NCI-H2107 treated with DMSO at 0.1 percent for 48 hours (cell line): ENCODE results near the gene PLEKHA1.

Experiments
- DNase-seq: peaks from one replicate; lab custom pipeline; 2025; ENCODE audit not compliant: unreplicated experiment; lab: John Stamatoyannopoulos, UW

PLEKHA1 gene

DNA sequence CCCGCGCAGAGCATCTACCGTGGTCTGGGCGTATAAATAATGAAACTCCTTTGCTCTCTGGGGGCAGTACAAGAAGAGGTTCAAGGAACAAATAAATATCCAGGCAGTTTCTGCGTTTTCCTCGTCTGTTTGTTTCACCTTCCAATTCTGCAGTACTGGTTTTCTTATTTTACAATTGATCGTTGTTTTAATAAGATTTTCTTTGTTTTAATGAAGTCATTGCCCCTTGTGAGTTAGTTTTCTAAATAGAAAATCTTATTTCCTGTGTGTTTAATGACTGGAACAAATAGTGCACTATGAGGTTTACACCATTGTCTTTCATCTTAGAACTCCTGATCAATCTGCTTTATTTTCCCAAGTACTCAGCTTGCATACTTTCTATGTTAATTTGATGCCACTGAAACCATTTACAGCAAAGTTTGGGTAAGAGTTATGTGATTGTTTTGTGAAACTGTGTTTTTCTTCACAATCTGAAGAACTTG, 1.2 kb downstream of the PLEKHA1 start:
- no peak for DNase-seq

GRCh38 chr10:122376364-122376961, 2.0 kb downstream of the PLEKHA1 start:
- DNase-seq = no peak

GRCh38 chr10:122379041-122379440, 4.5 kb downstream of the PLEKHA1 start:
- DNase-seq = no peak

DNA sequence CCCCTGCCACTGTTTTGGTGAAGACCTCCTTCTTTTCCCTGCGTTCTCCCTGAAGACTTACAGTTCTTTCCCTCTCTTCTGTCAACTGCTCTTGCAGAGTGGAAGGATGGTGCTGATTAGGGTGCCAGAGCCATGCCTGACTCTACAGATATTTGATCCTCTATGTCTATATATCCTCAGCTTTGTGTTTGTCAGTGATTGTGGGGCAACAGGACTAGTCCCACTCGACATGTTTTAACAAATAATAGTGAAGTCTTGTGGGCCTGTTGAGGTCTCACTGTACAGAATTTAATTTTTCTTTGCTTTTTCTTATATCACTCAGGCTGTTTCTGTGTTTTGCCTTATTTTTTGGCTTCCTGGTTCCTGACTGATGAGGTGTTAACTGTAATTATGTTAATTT, 5.0 kb downstream of the PLEKHA1 start:
- no peak for DNase-seq

DNA sequence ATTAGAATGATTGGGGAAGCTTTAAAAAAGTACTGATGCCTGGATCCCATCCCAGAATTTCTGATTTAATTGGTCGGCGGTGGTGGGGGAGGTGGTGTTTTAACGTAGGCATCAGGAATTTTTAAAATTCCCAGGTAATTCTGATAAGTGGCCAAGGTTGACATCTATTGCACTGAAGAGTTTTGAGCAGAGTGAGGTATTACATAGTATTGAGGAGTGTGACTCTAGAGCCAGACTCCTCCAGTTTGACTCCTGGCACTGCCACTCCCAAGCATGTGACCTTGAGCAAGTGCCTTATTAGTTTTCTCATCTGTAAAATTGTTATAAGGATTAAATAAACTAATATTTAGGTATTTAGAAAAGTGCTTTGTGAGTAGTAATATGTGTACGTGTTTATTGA, 6.2 kb downstream of the PLEKHA1 start:
- DNase-seq = no peak

DNA sequence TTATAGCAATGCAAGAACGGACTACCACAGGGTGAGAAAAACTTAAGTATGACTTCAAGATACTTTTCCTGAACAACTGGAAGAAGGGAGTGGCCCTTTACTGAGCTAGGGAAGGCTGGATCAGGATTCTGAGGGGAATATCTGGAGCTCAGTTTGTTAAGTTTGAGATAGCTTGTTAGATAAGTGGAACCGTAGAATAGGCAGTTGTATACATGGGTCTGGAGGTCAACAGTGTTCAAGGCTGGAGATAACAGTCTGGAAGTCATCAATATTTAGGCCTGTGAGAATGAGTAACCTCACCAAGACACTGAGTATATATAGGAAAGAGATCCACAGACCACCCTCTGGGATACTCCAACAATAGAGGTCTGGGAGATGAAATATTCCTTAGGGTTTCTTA, 7.2 kb downstream of the PLEKHA1 start:
- no peak for DNase-seq

GRCh38 chr10:122386514-122386913, 12.0 kb downstream of the PLEKHA1 start:
- DNase-seq = no peak

DNA sequence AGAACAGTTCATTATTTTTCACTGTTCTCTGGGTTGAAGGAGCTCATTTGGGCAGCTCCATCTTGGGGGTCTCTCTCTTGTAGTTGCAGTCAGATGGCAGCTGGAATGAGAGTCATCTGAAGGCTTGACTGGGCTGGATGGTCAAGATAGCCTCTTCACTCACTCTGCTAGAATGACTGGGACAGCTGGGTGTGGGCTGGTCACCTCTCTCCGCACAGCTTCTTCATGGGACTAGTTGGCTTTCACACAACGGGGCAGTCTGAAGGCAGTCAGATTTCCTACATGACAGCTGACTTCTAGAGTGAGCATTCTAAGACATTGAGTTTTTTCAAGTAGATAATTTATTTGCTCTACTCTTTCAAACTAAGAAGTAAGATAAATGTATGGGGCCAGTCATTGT, 13.1 kb downstream of the PLEKHA1 start:
- DNase-seq = no peak

- DNase-seq = no peak
These were observed 13.9 kb downstream of the PLEKHA1 start for GRCh38 chr10:122388287-122388997.

- no peak for DNase-seq
These were observed 15.8 kb downstream of the PLEKHA1 start for GRCh38 chr10:122390271-122390670.

DNA sequence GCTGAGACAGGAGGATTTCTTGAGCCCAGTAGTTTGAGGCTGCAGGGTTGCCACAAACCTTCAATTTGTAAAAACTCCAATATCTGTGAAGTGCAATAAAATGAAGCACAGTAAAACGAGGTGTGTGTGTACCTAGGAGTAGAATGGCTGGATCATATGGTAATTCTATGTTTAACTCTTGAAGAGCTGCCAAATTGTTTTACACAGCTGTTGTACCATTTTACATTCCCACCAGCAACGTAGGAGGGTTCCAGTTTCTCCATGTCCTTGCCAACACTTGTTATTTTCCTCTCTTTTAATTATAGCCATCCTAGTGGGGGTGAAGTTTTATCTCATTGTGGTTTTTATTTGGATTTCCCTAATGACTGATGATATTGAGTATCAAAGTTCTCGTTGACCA, 16.2 kb downstream of the PLEKHA1 start:
- no peak for DNase-seq

DNA sequence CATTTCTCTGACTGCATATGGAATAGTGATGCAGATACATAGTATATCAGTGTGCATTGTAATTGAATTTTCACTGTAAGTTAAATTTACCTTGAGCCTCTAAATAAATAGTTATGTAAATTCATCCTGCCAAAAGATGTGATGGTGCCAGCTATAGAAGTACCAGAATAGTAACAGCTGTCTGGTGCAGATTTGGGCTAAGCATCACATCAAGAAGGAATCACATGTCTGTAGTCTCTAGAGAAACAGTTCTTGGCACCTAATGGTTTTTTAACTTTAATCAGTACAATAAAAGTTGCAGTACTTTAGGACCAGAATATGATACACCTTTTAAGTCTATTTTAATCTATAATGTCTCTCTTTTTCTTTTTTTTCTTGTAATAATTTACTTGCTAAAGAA, 17.4 kb downstream of the PLEKHA1 start:
- no peak for DNase-seq

DNA sequence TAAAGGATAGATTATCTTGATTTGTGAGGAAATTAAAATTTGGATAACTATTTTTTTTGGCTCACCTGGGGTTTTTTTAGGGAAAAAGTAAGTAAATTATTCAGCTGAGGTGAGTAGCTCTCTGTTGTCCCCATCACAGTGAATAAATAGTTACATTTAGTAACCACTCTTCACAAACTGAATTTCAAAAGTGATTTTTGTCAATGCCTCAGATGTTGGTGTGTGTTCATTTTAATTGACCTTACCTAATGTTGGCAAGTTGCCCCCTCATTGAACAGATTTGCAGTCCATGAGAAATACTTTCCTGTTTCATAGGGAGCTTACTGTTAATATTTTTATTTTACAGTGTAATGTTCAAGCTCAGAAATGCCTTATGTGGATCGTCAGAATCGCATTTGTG, 18.3 kb downstream of the PLEKHA1 start:
- DNase-seq = no peak

GRCh38 chr10:122393288-122393687, 18.8 kb downstream of the PLEKHA1 start:
- no peak for DNase-seq

DNA sequence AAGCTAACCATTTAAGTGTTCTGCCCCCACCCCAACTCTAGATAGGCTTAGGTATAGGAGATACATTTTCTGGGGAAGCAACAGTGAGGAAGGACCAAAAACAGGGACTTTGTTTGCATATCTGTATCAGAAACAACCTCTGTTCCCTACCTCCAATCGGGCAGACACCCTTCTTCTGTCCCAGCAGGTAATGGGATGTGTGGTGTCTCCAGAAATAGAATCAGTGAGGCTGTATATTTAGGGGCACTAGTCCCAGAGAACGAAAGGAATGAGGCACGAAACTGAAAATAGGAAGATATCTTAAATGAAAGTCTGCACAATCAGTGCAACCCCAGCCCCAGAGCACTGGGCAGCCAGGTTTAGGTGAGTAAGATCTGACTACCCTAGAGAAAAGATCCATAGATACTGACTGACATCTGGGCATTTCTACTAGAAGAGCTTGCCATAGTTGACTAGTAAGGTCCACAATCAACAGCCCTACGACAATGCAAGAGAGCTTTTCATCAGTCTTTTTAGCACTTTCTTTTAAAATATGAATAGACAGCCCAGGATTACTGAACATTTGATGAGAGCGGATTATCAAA, 28.1 kb downstream of the PLEKHA1 start:
- no peak for DNase-seq

DNA sequence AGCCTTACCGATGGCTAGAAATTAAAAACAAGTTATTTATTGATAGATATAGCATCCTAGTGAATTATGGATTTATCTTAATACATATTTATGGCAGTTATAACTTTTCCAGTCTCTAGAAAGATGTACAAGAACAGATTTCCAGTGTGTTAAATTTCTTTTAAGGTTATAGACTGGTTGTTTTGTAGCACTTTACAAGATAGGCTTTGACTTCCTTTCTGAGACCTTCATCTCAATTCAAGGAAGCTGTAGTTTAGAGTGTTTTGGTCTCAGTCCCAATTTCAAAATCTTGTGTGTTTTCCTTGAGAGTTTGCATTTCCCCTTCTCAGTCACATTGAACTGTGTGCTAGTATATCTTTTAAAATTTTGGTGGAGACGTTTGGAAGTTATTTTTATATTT, 30.1 kb downstream of the PLEKHA1 start:
- DNase-seq = no peak

DNA sequence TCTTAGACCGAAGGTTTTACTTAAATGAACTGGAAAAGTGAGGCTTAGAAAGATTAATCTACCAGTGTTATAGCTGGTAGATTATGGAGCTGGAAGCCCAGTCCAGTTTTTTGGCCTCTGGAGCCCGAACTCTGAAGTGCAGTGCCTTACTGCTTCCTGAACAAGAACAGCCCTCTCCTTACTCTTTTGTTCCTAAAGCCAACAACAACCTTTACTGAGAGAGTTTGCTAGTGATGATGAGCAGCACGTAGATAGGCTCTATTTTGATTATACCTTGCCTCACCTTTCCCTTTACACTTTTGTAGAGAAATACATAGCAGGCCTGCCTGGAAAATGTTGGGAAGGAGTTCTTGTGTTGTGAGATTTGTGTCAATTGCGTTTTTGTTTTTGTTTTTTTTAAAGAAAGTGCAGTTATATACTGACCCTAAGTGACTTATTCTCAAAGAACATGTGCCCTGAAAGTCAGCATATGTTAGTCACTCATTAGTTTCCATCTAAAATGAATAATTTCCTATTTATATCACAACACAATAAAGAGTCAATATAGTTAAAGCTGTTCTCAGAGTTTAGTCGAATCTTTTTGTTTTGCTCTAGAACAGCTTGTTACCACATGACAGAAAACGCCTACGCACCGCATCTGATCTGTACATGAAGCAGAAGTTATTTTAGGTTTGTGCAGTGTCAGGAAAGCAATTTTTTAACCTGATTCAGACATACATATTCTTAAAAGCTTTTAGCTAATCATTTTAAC, 33.0 kb downstream of the PLEKHA1 start:
- DNase-seq = no peak

GRCh38 chr10:122413327-122413726, 38.8 kb downstream of the PLEKHA1 start:
- no peak for DNase-seq

- DNase-seq = no peak
These were observed 43.2 kb downstream of the PLEKHA1 start for GRCh38 chr10:122417667-122418066.

GRCh38 chr10:122419016-122419415, 44.5 kb downstream of the PLEKHA1 start:
- no peak for DNase-seq

DNA sequence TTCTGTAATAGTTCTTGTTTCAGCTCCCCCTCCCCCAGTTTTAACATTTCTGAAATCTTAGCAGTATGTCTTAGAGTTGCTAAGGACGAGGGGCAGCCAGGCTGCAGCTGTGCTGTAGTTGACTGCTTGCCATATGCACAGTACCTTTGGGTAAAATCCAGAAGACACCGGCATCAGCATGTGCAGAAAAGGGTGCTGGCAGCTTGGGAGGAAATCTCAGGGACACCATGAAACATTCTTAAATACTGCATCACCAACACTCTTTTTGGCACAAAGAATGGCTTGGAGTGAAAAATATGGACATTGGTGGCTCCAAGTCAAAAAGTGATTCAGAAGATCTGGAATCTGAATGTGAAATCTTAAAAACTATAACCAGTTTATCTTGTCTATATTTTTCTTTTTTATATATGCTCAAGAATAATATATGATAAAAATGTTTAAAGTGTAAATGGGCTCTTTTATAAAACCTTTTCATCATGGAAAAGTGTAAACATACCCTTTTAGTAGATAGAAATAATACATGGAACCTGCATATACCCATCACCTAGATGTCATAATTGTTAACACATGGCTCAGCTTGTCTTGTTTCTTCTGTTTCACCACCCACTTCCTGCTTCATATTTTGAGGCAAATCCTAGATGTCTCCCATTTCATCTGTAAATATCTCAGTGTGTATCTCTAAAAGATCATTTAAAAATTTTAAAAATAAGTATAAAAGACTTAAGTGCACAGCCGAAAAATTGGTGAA, 45.5 kb downstream of the PLEKHA1 start:
- no peak for DNase-seq
